ENCODE data around the gene KRTDAP. TPM values are rescaled to one million over a fixed set of nuclear protein-coding genes. Genes with fewer than 3 reads are reported as not detected.
A peak's percentile ranks its signal among the peaks of the same experiment; 100 is the strongest.
"Not testable (repeated sequence)": the region's sequence is repeated elsewhere in the genome, so short reads cannot be mapped to it uniquely, and the experiment has no call there.

KRTDAP gene
- total RNA-seq, 1 donor from 2014 or later, result not detected

GRCh38 chr19:35491836-35492360, 1.6 kb upstream of the KRTDAP start:
- intact Hi-C loops (cut with micrococcal nuclease), result loop anchor here (10.0 kb wide), 1 partner anchor 137 kb away; the partner anchor contains the start of gene FFAR3
- ATAC-seq (no peak), DNase-seq (no peak)

GRCh38 chr19:35488677-35489076, 1.6 kb downstream of the KRTDAP start:
- DNase-seq (no peak), ATAC-seq (no peak)
- intact Hi-C loops (cut with micrococcal nuclease), result no loop called here

GRCh38 chr19:35487656-35488182, 2.5 kb downstream of the KRTDAP start:
- intact Hi-C loops (cut with micrococcal nuclease), result no loop called here
- no peak for ATAC-seq

GRCh38 chr19:35486268-35486708, 4.0 kb downstream of the KRTDAP start:
- intact Hi-C loops (cut with micrococcal nuclease), result no loop called here
- DNase-seq (no peak), ATAC-seq (no peak)

More at GRCh38 chr19:35487656-35488182, 2.5 kb downstream of the KRTDAP start:
- DNase-seq, result no peak

- no peak for ATAC-seq
- no peak for DNase-seq
- intact Hi-C loops (cut with micrococcal nuclease), result no loop called here
Observed at GRCh38 chr19:35484252-35485036, 5.8 kb downstream of the KRTDAP start.

- no peak for ATAC-seq
- intact Hi-C loops (cut with micrococcal nuclease), result no loop called here
- DNase-seq, result no peak
Observed at GRCh38 chr19:35483089-35483488, 7.2 kb downstream of the KRTDAP start.

- DNase-seq, result no peak
- ATAC-seq, result no peak
- intact Hi-C loops (cut with micrococcal nuclease), result no loop called here
Observed at GRCh38 chr19:35478794-35479677, 11.2 kb downstream of the KRTDAP start.

- intact Hi-C loops (cut with micrococcal nuclease), result no loop called here
- no peak for ATAC-seq
- no peak for DNase-seq
Observed at GRCh38 chr19:35476149-35476548, 14.1 kb downstream of the KRTDAP start.

- intact Hi-C loops (cut with micrococcal nuclease); ATAC-seq; DNase-seq: not testable (repeated sequence)
Observed at GRCh38 chr19:35474594-35474993, 15.7 kb downstream of the KRTDAP start.

GRCh38 chr19:35474104-35474503, 16.2 kb downstream of the KRTDAP start:
- intact Hi-C loops (cut with micrococcal nuclease), result no loop called here
- DNase-seq, result no peak

GRCh38 chr19:35471946-35472345, 18.3 kb downstream of the KRTDAP start:
- DNase-seq, result no peak
- no peak for ATAC-seq
- intact Hi-C loops (cut with micrococcal nuclease), result no loop called here

More at GRCh38 chr19:35474104-35474503, 16.2 kb downstream of the KRTDAP start:
- no peak for ATAC-seq

- DNase-seq; intact Hi-C loops (cut with micrococcal nuclease); ATAC-seq: not testable (repeated sequence)
Observed at GRCh38 chr19:35471075-35471474, 19.2 kb downstream of the KRTDAP start.

- intact Hi-C loops (cut with micrococcal nuclease), result no loop called here
- ATAC-seq (no peak), DNase-seq (no peak)
Observed at GRCh38 chr19:35470128-35470527, 20.1 kb downstream of the KRTDAP start.

GRCh38 chr19:35468637-35469036, 21.6 kb downstream of the KRTDAP start:
- ATAC-seq (peak; percentile 89), DNase-seq (peak; percentile 37)
- intact Hi-C loops (cut with micrococcal nuclease), result loop anchor here (2.0 kb wide), 1 partner anchor 116 kb away; no protein-coding TSS in a partner anchor

GRCh38 chr19:35466259-35466658, 24.0 kb downstream of the KRTDAP start:
- intact Hi-C loops (cut with micrococcal nuclease), result no loop called here
- DNase-seq, result no peak
- ATAC-seq, result no peak

GRCh38 chr19:35462956-35463355, 27.3 kb downstream of the KRTDAP start:
- ATAC-seq; DNase-seq; intact Hi-C loops (cut with micrococcal nuclease): not testable (repeated sequence)

- DNase-seq (no peak), ATAC-seq (peak; percentile 69)
- intact Hi-C loops (cut with micrococcal nuclease), result no loop called here
Observed at GRCh38 chr19:35462476-35462953, 27.7 kb downstream of the KRTDAP start.

GRCh38 chr19:35461788-35462187, 28.5 kb downstream of the KRTDAP start:
- intact Hi-C loops (cut with micrococcal nuclease); DNase-seq; ATAC-seq: not testable (repeated sequence)

GRCh38 chr19:35461060-35461459, 29.2 kb downstream of the KRTDAP start:
- no peak for ATAC-seq
- intact Hi-C loops (cut with micrococcal nuclease), result no loop called here
- DNase-seq, result no peak
